Stimulated activated CD4-positive, alpha-beta T cell treated with anti-CD3 and anti-CD28 coated beads, Interleukin-2, amount 100 ng/mL, for 48 hours (primary cell): ENCODE results near the gene INPPL1.

Experiments used
- DNase-seq, 2 donors: peaks; one replicate each; pipeline ENCODE4 v3.0.0-alpha.2; 2020

INPPL1 gene

DNA sequence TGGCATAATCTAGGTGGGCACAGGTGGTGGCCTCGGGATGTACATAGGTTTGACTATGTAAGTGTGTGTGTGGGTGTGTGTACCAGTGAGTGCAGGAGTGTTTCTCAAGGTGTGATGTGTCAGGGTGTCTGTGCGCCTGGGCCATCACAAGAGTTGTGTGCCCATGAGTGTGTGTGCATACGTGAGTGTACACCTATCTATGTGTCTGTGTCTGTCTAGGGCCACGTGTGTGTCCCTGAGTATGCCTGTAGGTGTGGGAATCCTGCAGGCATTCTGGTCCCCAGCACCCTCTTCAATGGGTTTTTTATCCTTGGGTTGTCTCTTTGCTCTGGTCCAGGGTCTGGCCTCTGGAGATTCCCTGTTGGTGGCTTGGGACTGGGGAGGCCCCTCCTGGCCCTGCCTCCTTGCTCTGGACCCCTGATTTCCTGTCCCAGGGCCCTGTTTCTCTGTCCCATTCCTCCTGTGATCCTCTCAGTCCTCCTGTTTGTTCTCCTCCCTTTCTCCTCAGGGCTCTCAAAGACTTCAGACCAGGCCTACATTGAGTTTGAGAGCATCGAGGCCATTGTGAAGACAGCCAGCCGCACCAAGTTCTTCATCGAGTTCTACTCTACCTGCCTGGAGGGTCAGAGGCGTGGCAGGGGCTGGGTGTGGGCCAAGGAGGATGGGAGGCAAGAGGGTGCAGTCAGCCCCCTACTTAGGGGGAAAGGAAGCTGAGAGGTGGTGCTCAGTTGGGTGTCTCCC, 9.4 kb downstream of the INPPL1 start:
- DNase-seq = no peak

DNA sequence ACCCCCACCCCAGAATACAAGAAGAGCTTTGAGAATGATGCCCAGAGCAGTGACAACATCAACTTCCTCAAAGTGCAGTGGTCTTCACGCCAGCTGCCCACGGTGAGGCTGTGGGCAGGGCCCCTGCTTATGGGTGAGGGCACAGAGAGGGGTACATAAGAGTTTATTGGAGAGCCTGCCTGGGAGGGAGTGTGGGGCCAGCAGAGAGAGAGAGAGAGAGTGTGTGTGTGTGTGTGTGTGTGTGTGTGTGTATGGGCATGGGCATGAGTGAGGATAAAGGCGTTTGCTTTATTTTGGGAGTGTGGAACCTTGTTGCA, 9.9 kb downstream of the INPPL1 start:
- no peak for DNase-seq

DNA sequence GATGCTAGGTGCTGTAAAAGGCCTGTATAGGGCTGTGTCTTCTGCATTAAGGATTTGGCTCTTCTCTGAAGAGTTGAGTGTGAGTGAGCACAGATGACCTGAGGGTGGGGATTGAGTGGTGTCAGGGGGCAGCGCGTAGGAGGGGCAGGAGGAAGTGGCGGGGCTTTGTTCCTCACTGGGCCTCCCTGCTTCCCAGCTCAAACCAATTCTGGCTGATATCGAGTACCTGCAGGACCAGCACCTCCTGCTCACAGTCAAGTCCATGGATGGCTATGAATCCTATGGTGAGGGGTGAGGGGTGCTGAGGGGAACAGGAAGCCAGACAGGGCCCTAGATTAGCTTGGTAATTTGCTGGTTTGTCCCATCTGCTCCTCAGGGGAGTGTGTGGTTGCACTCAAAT, 10.4 kb downstream of the INPPL1 start:
- no peak for DNase-seq

DNA sequence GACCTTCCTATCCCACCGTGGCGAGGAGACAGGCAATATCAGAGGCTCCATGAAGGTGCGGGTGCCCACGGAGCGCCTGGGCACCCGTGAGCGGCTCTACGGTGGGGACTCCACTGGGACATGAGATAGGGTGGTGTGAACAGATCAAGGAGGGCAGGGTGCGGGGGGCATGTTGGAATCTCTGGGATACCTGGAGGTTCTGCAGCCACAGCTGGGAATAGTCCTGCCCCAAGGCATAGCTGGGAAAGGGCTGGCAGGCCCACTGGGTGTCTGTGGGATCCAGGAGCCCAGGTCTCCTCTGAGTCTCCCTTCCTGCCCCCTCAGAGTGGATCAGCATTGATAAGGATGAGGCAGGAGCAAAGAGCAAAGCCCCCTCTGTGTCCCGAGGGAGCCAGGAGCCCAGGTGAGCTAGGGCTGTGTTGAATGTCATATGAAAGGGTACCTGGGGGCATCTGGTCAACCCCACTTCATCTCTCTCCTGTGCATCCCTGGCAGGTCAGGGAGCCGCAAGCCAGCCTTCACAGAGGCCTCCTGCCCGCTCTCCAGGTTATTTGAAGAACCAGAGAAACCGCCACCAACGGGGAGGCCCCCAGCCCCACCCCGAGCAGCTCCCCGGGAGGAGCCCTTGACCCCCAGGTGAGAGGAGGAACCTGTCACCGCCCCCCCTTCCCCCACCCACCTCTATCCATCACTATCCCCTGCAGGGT, 10.9 kb downstream of the INPPL1 start:
- DNase-seq = no peak

DNA sequence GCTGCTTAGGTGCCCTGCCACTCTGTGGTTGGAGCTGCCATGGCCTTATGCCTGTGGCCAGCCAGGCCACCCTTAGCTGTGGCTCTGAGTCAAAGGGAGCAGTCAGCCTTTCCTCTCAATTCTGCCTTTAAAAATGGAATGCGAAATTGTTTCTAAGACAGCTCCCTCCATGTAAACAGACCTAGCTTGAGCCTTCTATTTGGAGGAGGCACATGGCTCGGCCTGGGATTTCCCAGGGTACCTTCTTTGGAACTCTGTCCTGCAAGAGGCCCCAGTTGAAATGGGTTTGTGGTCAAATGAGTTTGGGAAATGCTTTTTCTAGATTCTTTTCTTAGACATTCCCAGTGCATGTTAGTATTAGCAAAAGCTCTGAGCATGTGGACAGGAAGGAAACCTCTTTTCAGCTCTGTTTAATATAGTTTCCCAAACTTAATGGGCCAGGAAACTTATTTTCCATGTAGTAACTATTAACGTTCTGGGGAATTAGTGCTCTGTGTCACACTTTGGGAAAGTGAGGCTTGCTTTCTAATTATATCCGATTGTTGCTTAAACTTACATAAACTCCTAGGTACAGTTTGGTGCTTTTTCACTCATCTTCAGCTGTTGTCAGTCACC, 11.6 kb downstream of the INPPL1 start:
- DNase-seq = no peak

DNA sequence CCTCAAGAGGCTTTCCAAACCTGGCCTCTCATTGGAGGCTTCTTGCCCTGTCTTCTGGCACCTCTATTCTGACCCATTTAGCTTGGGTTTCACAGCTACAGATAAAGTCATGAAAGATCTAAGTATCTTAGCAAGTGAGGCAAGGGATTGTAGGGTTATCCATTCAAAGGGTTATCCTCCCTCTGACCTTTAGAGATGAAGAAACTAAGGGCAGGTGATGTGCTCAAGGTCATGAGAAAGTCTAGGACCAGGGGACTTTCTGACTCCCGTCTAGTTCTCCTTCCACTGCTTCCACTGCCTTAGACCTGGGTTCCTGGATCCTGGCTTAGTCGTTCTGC, 12.2 kb downstream of the INPPL1 start:
- DNase-seq = no peak

DNA sequence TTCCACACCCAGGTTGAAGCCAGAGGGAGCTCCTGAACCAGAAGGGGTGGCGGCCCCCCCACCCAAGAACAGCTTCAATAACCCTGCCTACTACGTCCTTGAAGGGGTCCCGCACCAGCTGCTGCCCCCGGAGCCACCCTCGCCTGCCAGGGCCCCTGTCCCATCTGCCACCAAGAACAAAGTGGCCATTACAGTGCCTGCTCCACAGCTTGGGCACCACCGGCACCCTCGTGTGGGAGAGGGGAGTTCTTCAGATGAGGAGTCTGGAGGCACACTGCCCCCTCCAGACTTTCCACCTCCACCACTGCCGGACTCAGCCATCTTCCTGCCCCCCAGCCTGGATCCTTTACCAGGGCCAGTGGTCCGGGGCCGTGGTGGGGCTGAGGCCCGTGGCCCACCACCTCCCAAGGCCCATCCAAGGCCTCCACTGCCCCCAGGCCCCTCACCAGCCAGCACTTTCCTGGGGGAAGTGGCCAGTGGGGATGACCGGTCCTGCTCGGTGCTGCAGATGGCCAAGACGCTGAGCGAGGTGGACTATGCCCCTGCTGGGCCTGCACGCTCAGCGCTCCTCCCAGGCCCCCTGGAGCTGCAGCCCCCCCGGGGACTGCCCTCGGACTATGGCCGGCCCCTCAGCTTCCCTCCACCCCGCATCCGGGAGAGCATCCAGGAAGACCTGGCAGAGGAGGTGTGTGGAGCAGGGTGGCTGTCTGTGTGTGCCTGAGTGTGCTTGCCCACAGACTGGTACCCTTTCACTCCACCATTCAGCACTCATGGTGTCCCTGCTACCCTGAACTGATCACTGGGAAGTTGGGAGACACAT, 12.8 kb downstream of the INPPL1 start:
- no peak for DNase-seq

DNA sequence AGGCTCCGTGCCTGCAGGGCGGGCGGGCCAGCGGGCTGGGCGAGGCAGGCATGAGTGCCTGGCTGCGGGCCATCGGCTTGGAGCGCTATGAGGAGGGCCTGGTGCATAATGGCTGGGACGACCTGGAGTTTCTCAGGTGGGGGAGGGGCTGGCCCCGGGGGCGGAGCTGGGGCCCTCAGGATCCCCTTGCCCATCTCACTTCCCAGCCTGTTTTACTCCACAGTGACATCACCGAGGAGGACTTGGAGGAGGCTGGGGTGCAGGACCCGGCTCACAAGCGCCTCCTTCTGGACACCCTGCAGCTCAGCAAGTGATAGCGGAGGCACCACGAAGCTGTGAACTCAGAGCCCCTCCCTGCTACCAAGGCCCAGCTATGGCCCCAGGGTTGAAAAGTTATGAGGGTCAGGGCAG, 13.5 kb downstream of the INPPL1 start:
- peak; percentile 53 to 60 for DNase-seq

DNA sequence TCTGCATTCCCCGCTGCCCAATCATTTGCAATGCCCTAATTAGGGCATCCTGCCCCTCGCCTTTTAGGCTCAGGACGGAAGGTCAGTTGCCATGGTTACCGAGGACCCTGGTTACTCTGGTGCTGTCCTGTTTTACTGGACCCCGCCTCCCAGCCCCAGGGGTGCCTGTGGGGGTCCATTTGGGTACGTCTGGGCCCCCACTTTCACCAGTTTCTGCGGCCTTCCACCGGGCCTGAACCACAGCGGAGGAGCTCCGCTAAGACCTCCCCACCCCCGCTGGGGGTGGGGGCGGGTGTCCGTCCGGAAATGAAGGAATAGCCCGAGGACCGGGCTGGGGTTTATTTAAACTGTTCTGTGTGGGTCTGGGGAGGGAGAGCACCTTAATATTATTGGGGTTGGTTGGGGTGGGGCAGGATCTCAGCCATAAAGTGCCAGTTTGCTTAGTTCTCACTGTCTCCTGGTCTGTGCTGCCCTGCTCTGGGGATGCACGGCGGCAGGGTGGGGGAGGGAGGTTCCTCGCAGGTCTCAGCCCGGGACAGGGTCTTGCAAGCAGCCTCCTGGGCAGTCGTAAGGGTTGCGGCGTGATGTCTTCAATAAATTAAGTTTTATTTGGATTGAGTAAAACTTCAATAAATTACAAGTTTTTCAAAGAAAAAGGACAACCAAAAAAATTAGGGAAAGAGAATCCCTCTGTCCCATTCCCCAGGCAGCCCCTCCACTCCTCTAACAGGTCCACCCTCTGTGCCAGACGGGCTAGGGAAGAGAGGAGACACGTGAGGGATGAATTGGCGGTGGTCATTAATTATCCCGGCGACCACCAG, 14.1 kb downstream of the INPPL1 start:
- DNase-seq = no peak

DNA sequence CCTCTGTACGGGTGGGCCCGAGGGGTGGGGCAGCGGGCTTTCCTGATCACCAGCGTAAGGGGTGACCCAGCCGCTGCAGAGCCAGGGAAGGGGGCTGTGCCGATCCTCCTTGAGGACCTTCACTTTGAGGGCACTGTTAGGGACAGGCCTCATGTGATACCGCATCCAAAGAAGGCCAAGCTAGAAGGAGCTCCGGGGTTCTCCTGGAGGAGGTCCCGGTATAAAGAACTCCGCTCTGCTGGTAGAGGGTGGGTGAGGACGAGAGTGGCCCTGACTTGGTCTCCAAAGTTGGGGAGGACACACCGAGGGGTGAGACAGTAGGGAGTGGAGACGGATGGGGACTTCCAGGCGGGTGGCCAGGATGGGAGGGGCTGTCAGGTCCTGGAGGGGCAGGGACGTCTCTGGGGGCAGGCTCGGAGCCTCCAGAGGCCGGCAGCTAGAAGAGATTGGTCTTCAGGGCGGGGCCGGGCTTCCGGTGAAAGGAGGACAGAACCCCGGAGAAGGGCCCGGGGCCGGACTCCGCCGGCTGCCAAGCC, 14.8 kb downstream of the INPPL1 start:
- DNase-seq = no peak

DNA sequence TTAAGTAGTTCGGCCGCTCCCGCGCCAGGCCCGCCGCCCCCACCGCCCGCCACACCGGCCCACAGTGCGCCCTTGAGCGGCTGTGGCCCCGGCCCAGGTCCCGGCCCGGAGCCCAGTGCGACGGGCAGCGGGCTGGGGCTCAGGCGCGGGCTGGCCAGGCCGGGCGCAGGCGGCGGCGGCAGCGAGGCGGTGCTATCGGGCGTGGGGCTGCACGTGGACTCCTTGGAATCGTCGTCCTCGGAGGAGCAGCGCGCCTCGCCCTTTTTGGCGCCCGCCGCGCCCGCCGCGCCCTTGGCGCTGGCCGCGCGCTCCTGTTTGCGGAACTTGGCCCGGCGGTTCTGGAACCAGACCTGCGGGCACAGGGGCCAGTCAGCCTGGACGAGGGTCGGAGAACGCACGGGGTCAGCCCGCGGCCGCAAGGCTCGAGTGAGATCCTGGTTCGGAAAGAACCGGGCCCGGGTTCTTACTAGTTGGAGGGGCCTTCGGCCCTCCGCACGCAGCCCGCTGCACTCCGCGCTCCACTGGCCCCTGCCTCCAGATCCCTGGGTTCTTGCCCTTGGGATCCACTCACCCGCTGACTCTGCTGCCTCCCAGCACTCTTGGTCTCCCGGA, 15.4 kb downstream of the INPPL1 start:
- DNase-seq = no peak

DNA sequence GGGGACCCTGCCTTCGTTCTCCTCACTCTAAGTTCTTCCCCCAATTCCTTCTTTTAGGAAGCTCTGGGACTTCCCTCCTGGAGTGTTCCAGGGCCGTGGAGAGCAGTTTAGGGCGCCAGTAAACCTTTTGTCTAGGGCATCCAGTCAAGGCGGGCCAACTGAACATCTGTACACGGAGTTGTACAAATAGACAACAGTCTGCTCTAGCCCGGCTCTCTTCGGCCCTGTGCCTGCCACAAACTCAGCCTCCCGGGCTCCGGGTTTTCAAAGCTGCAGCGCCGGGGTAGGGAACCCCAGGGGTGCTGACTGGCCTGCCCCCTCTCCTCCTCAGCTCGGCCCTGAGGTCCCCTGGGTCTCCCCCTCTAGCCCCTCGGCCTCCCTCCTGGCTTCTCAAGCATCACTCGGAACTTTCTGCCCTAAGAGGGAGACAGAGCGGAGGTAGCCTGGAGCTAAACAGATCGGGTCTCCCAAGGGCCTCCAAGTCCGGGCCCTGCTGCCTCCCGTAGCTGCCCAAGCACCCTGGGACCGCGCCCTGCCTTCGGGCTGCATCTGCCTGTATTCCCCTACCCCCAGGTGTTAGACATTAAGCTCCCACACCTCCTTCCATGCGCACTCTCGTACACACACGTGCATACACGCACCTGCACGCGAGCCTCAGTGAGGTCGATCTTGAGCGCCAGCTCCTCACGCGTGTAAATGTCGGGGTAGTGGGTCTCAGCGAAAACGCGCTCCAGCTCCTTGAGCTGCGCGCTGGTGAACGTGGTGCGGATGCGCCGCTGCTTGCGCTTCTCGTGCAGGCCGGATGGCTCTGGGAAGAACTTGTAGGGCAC, 16.1 kb downstream of the INPPL1 start:
- DNase-seq = no peak

DNA sequence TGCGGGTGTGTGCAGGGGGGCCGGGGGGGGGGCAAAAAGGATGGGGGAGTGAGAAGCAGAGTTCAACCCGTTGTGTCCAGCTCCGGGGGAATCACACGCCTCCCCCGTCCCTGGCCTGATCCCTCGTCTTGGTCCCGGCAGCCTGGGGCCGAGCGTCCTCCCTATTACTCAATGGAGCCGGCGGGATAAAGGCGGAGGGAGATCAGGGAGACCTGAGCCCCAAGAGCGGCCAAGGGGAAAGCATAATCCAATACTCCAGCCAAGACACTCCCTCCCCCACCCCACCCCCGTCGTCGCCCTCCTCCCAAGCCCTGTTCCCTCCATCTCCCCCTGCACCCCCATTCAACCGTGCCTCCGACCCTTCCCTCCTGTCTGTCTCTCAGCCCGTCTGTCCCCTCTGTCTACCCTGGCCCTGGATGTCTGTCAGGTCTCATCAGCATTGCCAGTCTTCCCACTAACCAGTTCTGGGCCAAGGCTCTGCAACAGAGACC, 16.8 kb downstream of the INPPL1 start:
- DNase-seq = no peak

DNA sequence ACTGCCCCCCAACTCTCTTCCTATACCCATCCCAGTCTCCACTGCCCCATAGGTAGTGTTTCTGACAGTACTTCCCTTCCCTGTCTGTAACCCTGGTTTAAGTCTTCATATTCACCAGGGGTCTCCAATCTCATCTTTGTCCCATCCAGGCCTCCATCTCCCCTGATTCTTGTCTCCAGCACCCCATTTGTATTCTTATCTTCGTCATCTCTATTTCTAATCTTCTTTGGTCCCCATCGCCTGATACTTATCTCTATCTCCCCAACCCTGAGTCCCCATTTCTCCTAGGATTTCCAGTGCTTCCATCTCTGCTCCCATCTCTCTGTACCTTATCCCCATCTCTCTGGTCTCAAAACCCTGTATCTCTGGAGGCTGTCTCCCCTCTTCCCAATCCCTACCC, 17.6 kb downstream of the INPPL1 start:
- no peak for DNase-seq

DNA sequence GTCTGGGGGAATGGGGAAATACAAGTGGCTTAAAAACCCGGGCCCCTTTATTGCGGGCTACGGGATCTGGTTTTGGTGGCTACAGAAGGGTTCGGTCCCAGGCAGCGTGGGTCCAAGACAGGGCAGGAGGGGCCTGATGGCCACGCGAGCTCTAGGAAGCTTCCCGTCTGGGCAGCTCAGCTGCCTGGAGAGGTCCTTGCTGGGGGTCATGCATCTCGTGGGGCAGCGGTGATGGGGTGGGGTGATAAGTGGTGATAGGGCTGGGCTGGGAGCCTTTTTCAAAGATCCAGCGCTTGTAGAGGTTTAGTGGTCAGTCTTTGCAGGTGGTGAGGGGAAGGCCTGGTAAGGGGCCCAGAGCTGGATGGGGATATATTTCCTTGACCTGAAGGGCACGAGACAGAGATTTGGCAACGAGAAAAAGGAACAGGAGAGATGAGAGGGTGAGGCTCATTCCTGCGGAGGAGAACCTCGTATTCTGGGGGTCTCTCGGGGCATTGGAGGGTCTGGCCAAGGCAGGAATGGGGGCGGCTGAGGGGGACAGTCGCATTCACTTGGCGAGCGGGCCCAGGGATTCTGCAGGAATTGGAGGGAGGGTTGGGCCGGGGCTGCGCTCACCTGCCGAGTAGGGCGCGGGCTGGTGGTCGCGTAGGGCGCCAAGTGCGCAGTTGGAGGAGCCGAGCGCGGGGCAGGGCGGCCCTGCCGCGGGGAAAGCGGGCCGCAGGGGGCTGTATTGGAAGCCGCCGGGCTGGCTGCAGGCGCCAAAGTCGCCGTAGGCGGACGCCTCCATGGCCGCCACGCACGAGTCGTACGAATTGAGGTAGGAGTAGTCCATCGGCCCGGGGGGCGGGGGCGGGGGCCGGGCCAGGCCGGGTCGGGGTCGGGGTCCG, 18.8 kb downstream of the INPPL1 start:
- DNase-seq = no peak

DNA sequence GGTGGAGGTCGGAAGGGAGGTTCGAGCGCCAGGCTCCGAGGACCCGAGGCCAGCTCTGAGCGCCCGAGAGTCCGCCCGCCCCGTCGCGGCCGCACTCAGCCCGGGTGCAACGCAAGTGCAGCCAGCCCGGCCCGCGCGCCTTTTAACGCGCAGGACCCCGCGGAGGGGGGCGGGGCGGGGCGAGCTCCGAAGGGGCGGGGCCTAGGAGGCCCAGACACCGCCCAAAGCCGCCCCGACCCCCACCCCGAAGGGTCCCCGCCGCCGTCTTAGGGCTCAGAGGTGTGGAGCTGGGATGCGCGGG, 19.4 kb downstream of the INPPL1 start, which contains the start of gene PHOX2A:
Gene PHOX2A, minus strand, starts transcription at position 117 of the 301 bp plus-strand sequence. CDS start 172 bp downstream, outside the sequence.
- DNase-seq = no peak

DNA sequence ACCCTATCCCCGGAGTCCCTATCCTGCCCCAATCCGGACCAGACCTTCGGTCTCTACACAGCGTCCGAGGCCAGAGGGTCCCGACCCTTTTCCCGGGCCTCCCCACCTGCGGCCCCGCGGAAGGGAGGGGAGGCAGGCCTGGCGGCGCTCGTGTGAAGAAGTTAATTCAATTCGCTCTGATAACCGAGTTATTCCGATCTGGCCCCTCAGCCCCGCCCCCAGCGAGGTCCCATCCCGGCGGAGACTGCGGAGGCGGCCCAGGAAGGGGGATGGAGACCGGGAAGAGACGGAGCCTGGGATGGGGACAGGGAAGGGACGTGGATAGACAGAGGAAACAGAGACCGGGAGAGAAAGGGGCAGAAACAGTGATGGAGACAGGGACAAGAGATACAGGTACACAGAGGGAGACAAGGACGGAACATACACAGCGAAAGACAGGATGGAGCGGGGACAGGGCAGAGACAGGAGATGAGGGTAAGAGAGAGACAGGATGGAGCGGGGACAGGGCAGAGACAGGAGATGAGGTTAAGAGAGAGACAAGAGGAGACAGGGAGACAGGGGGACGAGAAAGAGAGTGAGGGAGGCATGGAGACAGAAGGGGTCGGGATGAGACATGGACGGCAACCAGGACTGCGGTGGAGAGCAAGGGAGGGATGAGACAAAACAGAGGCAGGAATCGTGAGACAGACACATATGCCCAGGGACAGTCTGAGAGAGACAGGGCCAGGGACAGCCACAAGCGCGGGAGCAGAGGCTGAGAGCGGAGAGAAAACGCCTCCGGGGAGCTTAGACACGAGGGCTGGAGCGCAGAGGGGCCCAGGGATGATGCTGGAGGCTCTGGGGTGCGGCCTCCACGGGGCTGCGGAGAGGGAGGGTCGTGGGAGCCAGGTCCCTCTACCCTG, 20.0 kb downstream of the INPPL1 start:
- no peak for DNase-seq

DNA sequence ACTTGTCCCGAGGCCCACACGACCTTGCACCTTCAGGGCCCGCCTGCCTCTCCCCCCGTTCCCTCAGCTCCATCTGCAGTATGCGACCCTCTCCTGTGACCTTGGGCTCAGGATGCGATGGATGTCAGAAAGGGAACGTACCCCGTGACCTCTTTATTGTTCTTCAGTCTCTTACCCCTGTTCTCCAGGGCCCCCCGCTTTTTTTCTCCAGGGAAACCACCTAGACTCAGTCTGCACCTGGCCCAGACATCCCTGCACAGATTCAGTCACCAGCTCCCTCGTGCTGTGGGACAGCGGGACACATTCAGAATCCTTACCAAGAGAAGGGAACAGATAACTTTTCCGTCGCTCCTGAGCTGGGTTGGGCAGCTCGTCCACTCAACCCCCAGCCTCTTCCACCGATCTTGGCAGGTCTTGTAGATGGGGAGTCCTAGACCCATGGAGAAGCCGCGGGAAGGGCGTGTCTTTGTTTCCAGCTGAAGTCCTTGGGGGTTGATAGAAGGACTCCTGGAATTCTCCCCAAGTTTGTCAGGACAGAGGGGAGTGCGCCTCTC, 20.8 kb downstream of the INPPL1 start:
- no peak for DNase-seq
